ENCODE measurements around the gene SPHK1.

- TF ChIP-seq EZH2 (IDR thresholded peaks at IDR 0.05; ENCODE audit: borderline replicate concordance, insufficient read depth, low read length, poor library complexity, severe bottlenecking): no peak
- no peak for TF ChIP-seq CTCF (IDR thresholded peaks at IDR 0.05; ENCODE audit: poor library complexity, severe bottlenecking)
These were observed 19.8 kb downstream of the SPHK1 start for GRCh38 chr17:76404256-76404655.

Measured in neural cell (in vitro differentiated cells).